ENCODE measurements around the gene RPS5.
"Not testable (repeated sequence)": the region's sequence is repeated elsewhere in the genome, so short reads cannot be mapped to it uniquely, and the experiment has no call there.

RPS5 gene

GRCh38 chr19:58356766-58357480, 30.1 kb upstream of the RPS5 start:
- no peak for DNase-seq (ENCODE audit: low spot score)

DNA sequence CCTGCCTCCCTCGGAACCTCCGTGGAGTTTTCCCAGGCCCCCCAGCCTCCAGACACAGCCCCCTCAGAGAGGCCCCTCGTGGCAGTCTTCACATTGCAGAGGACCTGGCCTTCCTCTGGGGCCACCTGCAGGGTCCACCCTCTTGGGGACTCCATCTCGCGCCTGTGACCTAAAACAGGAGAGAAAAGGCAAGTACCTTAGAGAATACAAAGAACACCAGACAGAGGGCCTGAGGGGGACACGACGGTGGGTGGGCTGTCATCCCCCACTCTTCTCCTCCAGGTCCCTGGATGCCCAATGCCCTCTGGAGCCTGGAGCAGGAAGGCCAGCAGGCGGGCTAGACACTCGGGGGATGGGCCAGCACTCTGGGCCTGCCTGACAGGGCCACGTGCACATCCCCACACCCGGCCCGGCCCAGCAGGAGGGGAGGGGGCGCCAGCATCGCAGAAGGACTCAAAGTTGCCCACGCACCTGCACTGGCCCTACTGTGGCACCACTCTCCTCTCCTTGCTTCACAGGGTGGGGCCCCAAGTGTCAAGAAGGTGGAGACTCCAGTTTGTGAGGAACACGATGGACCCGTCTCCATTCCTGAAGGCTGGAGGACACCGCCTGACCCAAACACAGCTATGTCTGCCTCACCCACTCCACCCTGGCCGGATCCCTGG, 29.5 kb upstream of the RPS5 start:
- no peak for DNase-seq (ENCODE audit: low spot score)

GRCh38 chr19:58361900-58362271, 25.2 kb upstream of the RPS5 start:
- DNase-seq (ENCODE audit: low spot score): peak; percentile 24

DNA sequence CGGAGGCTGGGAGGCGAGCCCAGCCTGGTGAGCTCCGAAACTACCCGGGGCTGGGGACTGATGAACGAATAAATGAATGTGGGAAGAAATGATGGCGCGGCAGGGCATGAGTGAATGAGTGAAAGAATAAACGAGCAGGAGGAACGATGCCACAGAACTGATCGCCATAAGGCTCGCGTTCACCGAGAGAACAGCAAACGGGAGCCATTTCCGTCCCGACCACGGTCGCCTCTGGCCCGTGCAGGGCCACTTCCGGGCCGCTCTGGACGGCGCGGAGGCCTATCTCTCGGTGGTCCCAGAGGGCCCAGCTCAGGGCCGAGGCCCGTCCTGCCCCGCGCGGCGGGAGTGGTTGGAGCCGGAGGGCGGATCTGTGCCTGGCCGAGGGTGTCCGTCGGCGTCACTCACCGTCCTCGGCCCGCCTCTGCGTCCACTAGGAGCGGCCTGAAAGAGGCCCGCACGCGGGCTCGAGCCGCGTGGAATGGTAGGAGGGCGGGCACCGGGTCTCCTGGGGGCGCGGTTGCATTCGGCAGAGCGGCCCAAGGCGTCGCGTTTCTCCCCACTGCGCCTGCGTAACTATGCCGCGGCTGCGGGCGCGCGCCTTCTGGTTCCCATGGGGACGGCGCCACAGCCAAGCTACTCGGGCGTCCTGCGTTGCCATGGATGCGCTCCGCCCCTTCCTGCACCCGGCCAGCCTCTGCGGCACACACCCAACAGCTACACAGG, 24.6 kb upstream of the RPS5 start, which contains the start of gene ZNF497:
ZNF497 (minus strand) TSS at position 480 of the 723 bp plus-strand sequence. CDS start 5,116 bp downstream, outside the sequence.
- peak; percentile 98 for DNase-seq (ENCODE audit: low spot score)

- no peak for DNase-seq (ENCODE audit: low spot score)
Measured at GRCh38 chr19:58364146-58364545, 22.9 kb upstream of the RPS5 start.

DNA sequence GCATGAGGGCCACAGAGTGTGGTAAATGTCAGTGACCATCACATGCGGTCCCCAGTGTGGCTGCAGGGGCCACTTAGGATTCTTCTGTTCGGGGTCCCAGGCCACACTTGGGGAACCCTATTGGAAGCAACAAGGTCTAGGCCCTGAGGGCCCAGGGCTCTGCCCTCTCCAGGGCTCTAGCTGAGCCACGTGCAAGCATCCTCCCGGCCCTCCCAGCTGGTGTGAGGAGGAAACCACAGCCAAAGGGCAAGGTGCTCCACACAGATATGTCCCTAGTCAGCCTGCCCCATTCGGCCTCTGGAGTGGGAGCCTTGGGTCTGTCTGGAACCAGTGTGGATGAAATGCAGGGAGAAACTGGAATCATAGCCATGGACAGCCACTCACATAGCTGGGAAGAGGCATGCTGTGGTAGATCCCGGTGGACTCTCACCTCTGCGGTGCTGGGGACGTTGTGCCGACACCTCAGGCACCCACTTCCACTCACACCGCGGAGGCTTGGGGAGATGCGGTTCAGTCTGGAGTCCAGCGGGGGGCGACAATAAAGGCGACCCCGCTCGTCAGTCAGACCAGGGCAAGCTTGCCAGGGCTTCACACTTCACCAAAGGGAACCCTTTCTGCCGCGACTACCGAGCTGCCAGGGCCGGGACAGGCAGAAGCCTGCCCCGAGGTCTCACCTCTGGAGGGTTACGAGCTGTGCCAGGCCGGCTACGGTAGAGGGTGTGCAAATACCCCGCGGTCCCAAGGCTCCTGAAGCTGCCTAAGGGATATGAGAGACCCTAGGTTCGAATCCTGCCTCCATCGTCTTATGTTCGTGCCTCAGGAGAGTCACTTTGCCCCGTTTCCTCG, 20.3 kb upstream of the RPS5 start:
- no peak for DNase-seq (ENCODE audit: low spot score)

- DNase-seq (ENCODE audit: low spot score): no peak
Measured at GRCh38 chr19:58367698-58368454, 19.2 kb upstream of the RPS5 start.

DNA sequence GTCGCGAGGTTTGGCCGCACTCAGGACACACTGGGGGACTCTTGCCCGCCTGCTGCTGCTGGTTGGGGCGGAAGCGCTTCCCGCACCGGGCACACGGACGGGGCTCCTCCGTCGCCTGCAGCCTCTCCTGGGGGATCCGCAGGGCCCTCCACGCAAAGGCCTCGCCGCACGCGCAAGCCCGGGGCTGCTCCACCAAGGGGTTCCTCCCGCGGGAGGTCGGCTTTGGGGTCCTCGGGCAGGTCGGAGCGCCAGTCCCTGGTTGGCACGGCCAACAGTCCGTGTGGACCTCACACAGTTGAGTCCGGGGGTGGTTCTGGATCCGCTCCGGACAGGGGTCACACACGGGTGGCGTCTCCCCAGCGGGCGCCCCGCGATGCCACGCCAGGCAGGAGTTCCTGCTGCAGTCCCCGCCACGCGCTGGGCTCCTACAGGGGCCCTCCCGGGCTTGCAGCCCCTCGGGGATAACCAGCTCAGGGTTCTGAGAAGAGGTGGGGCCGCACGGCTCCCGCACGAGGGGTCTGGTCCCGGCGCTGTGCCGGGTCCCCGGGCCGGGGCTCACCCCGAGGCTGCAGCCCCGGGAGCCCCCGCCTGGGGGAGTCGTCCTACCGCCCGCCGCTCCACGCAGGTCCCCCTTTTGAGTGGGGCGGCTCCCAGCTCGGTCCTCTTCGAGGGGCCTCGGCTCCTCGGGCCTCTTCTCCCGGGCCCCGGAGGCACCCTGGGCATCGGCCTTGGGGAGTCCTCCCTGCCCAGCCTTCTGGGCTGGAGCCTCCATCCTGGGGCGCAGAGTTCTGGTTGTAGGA, 18.3 kb upstream of the RPS5 start:
- no peak for DNase-seq (ENCODE audit: low spot score)

DNA sequence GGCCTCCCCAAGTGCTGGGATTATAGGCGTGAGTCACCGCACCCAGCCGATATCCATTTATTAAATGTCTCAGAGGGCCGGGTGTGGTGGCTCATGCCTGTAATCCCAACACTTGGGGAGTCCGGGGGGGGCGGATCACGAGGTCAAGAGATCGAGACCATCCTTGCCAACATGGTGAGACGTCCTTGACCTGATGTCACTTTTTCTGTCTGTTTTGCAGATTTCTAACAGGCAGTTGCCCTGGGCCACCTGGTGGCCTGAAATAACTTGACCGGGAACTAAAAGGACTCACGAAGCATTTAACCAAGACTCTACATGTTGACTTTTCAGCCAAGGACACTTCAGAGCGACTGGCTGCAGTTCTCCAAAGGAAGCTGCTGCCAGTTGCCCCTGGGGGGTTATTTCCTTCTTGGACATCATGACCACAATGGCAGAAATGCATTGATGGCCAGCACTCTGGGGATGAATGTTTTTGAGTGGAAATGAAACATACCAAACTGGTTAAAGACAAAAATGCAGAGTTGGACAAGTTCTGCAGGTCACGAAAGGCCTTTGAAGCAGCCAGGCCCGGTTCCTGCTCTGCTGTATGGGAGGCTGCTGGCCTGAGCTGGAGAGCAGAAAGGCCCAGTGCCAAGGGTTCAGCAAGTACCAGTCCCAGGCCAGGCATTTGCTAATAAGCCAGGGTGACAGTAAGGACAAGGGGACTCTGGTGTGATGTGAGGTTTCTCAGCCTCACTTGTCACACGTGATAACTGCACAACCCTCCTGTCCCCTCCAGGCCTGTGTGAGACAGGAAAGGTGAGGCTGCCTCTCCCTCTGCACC, 14.5 kb upstream of the RPS5 start:
- DNase-seq (ENCODE audit: low spot score): no peak

GRCh38 chr19:58374200-58374599, 12.9 kb upstream of the RPS5 start:
- no peak for DNase-seq (ENCODE audit: low spot score)

DNA sequence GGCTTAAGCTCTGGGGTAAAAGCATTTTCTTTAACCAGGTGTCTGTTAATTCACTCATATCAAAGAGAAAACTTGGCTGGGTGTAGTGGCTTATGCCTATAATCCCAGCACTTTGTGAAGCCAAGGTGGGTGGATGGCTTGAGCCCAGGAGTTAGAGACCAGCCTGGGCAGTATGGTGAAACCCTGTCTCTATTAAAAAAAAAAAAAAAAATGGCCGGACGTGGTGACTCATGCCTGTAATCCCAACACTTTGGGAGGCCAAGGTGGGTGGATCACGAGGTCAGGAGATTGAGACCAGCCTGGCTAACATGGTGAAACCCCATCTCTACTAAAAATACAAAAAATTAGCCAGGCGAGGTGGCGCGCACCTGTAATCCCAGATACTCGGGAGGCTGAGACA, 10.3 kb upstream of the RPS5 start:
- not testable (repeated sequence) for DNase-seq (ENCODE audit: low spot score)

DNA sequence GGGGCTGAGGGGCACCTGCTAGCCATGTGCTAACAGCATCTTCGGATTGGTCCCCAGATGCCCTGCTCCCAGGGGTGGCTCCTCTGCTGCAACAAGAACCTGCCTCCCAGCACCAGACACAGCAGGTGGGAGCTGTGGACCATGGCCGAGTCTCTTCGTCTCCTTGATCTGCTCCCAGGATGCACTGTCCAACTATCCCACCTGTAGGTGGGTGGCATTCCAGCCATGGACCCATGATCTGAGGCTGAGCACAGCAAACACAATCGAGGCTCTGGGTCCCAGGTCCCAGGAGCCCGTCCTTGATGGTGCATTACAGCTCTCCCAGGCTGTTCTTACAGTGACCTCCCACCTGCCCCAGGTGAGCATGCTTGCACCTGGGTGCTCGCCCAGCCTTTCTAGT, 7.8 kb upstream of the RPS5 start:
- no peak for DNase-seq (ENCODE audit: low spot score)

GRCh38 chr19:58380037-58380661, 6.9 kb upstream of the RPS5 start:
- no peak for DNase-seq (ENCODE audit: low spot score)

DNA sequence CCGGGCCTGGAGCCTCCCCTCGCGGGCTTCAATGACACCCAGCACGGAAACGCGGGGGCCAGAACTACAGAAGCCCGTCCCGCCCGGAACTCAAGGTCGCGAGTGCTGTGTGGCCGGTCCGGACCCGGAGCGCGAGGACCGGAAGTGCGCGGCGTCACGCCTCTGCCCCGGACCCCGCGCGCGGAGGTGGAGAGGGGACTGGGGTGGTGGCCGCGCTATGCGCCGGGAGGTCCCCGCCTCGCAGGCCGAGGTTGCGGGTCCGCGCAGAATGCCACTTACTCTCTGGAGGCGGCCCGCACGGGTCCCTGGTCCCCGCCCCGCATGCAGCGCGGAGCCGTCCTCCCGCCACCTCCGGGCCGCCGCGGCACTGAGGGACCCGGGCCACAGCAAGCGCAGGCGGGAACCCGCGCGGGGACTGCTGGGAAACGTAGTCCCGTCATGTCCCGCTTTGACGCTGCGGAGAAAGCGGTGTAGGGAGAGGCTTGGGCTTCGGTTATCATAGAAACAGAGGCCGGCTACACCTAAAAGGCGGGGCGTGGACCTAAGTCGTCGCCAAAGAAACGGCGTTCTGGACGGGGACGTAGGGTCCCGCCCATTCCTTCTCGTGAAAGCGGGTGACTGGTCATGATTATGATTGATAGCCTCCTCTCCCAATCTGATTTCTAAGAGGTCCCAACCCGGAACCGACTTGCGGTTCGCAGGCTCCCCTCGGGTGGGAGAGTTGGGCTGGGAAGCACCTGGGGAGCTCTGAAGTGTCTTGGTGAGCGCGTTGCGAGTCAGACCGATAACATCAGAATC, 6.2 kb upstream of the RPS5 start, which contains the start of gene ZNF837:
ZNF837 (minus strand) TSS at position 369 of the 798 bp plus-strand sequence. CDS start 11,698 bp downstream, outside the sequence.
- peak; percentile 100 for DNase-seq (ENCODE audit: low spot score)

DNA sequence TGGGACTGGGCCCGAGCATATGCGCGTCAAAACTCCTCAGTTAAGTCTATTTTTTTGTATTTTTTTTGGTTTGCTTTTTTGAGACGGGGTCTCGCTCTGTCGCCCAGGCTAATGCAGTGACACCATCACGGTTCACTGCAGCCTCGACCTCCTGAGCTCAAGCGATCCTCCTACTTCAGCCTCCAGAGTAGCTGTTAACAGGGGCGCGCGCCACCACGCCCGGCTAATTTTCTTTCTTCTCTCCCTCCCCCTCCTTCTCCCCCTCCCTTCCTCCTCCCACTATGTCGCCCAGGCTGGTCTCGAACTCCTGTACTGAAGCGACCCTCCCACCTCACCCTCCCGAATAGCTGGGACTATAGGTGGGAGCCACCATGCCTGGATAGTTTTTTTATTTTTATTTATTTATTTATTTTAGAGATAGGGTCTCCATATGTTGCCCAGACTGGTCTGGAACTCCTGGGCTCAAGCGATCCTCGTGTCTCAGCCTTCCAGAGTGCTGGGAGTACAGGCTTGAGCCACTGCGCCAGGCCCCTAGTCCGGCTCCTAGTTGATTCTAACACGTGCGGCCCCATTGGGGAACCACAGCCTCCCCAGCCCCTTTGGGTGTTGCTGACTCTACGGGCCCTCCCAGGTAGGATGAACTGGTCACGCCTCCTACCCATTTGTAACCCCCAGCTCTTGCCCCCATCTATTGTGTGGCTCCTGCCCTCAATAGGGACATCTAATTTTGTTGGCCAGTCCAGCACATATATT, 5.4 kb upstream of the RPS5 start:
- DNase-seq (ENCODE audit: low spot score): no peak

DNA sequence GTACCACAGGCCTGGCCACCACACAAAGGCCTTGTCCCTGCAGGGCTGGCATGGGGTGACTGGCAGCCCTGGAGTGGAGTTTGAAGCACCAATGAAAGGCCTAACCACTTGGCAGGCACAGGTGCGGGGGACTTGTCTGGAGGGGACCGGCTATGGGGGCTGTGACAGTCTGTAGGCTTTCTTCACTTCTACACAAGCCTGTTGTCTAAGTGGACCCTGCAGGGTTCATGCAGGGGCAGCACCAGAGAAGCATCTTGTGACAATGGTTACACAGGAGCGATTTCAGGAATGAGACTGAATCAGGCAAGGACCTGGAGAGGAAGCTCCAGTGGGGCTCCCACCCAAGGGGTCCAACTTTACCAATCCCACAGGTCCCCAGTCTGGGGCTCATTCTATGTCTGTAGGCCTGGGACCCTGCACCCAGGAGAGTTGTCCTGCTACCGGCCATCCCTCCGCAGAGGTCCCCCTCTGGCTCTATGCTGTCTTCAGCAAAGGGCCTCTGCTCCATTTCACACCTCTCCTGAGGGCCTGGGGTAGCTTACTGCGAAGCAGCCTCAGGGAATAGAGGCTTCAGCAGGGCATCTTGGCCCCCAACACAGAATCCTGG, 4.0 kb upstream of the RPS5 start:
- no peak for DNase-seq (ENCODE audit: low spot score)

DNA sequence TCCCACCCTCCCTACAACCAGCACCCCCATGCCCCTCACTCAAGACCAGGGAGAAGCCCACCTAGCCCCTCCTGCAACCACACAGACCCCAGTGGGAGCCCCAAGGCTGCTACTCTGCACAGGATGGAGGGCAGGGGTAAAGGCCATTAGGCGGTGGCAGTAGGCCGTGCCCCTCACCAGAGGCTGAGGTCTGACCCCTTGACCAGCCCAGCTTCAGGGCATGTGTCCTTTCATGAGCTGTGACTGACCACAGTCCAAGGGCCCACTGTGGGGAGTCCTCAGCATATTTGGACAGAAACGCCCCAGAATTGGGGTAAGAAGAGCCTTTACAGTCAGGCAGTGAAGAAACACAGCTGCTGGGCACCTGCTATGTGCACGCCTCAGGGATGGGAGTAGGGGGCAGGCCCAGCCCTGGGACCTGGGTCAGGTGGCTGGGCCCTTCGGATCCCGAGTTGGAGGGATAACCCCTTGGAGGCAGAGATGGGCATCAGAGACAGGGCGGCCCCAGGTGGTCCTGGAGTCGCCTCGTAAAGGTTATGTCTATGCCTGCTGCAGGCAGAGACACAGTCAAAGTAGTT, 1.7 kb upstream of the RPS5 start:
- DNase-seq (ENCODE audit: low spot score): no peak
